H7 (cell line): ENCODE data around the gene TAF11L3. TPM values are rescaled to one million over a fixed set of nuclear protein-coding genes. Genes with fewer than 3 reads are reported as not detected.
"Not testable (repeated sequence)": the region's sequence is repeated elsewhere in the genome, so short reads cannot be mapped to it uniquely, and the experiment has no call there.

Experiments
- DNase-seq: peaks from one replicate; pipeline ENCODE4 v3.0.0; 2012
- H3K27me3 ChIP-seq: 2 replicates; pipeline ENCODE4 v1.6.0; 2011; ENCODE audit warnings: mild to moderate bottlenecking, low read length; ENCODE audit not compliant: control insufficient read depth, insufficient read depth
- H3K36me3 ChIP-seq: replicated peaks from 2 replicates; pipeline ENCODE4 v1.5.1; 2011; ENCODE audit warnings: low read length; ENCODE audit not compliant: control insufficient read depth, insufficient read depth
- H3K4me3 ChIP-seq: 2 replicates; pipeline ENCODE4 v1.5.1; 2011; ENCODE audit warnings: low read depth, mild to moderate bottlenecking, control low read depth, low read length, moderate library complexity; ENCODE audit not compliant: insufficient read depth
- total RNA-seq: library from RNA; depleted of rRNA; stranded (reverse); fragments of >200 nt; shearing (Covaris generic); gene quantifications from 2 replicates; pipeline ENCODE4 v1.2.3, GENCODE V29; 2014; rRNA removed

TAF11L3 gene
- total RNA-seq, result not detected in 2 replicates

DNA sequence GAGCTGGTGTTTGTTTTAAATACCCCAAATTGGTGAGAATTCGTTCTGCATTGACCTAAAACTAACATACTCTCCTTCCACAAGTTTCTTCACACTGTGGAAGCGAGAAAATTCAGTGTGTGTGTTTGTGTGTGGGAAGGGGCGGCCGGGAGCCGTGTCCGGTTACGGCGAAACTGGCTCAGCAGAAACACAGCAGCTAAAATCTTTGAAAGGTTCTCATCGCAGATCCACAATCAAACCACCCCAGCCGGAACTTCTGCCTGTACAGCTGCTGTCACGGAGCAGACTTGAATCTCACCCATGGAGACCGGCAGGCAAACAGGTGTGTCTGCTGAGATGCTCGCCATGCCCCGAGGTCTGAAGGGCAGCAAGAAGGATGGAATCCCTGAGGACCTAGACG is at the start of gene TAF11L3:
Gene TAF11L3 (plus strand): TSS at position 301 of the 400 bp plus-strand sequence.
- not testable (repeated sequence) for H3K27me3 ChIP-seq, H3K36me3 ChIP-seq, H3K4me3 ChIP-seq, DNase-seq

DNA sequence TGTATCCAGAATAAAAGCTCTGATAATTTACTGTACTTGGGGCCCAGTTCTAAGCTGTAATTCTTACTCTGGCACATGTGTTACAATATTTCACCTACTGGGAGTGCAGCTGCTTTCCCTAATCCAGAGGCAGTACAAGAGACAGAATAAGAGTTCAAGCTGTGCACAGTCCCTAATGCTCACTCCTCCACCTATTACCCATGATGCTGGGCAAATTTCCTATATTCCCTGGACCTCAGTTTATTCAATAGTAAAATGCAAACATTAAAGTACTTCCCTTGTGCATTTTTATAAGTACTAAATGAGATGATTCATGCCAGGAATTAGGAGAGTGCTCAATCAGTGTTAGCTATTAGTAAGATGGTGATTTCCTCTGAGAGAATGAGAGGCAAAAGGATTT is 48.1 kb upstream of the TAF11L3 start:
- H3K4me3 ChIP-seq, result no peak overlapping the region
- DNase-seq, result no peak
- no peaks in the 10 kb centered on the region for H3K27me3 ChIP-seq
- no peaks in the 10 kb centered on the region for H3K36me3 ChIP-seq

DNA sequence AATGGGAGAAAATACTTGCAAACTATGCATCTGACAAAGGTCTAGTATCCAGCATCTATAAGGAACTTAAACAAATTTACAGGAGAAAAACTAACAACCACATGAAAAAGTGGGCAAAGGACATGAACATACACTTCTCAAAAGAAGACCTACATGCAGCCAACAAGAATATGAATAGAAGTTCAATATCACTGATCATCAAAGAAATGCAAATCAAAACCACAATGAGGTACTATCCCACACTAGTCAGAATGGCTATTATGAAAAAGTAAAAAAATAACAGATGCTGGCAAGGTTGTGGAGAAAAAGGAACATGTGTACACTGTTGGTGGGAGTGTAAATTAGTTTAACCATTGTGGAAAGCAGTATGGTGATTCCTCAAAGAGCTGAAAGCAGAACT is 43.1 kb upstream of the TAF11L3 start:
- H3K36me3 ChIP-seq, H3K27me3 ChIP-seq, DNase-seq, H3K4me3 ChIP-seq: not testable (repeated sequence)

- Histone ChIP-seq H3K36me3 (no peaks in the 10 kb centered on the region), H3K27me3 (no peaks in the 10 kb centered on the region), H3K4me3 (no peak overlapping the region)
- DNase-seq, result no peak
Measured at GRCh38 chr5:17477043-17477442, 41.1 kb upstream of the TAF11L3 start.

DNA sequence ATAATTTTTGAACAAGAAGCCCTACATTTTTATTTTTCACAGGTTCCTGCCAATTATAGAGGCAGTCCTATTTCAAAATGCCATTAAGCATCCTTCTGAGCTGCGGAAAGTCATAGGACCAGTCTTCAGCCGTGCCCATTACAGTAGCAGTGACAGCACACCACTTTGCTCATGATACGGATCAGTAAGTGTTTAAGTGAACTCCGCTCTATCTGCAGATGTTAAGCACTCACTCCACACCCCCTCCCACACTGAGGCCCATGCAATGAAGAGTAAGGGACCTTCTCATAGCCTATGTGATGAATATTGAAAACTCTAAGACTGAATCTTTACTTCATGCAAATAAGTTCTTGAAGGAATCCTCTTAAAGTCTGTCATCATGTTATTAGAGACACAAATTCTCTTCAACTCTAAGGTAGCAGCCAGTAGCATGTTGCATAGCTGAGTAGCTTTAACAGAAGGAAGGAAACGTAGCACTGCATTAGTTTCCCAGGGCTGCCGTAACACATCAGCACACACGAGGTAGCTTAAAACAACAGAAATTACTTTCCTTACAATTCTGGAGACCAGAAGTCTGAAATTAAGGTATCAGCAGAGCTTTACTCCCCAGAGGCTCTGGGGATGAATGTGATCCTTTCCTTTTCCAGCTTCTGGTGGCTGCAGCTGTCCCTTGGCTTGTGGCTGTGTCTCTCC is 40.4 kb upstream of the TAF11L3 start:
- Histone ChIP-seq H3K36me3 (no peaks in the 10 kb centered on the region), H3K4me3 (no peak overlapping the region), H3K27me3 (no peaks in the 10 kb centered on the region)
- DNase-seq, result no peak

- no peaks in the 10 kb centered on the region for H3K27me3 ChIP-seq
- DNase-seq, result no peak
- H3K36me3 ChIP-seq, result no peaks in the 10 kb centered on the region
- no peak overlapping the region for H3K4me3 ChIP-seq
Measured at GRCh38 chr5:17481378-17481777, 36.8 kb upstream of the TAF11L3 start.

GRCh38 chr5:17482790-17483189 is 35.4 kb upstream of the TAF11L3 start:
- DNase-seq, result no peak
- H3K36me3 ChIP-seq, result no peaks in the 10 kb centered on the region
- no peak overlapping the region for H3K4me3 ChIP-seq
- H3K27me3 ChIP-seq, result no peaks in the 10 kb centered on the region

GRCh38 chr5:17486464-17487173 is 31.5 kb upstream of the TAF11L3 start:
- not testable (repeated sequence) for H3K36me3 ChIP-seq, H3K4me3 ChIP-seq, DNase-seq, H3K27me3 ChIP-seq

DNA sequence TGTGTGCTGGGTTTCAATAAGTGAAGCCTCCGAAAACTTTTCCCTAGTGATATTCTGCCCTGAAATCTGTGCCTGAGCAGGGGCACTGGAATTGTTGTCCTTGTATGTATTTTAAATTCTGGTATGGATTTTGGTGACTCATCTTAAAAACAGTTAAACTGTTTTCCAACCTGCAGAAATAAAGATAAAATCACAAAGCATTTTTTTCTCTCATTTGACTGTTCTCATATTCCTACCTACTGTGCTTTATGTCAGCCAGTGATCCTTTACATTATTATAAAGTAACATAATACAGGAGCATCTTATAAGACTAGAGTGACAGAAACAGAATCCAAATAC is 31.0 kb upstream of the TAF11L3 start:
- no peaks in the 10 kb centered on the region for H3K36me3 ChIP-seq
- no peak overlapping the region for H3K4me3 ChIP-seq
- H3K27me3 ChIP-seq, result no peaks in the 10 kb centered on the region; the same call in 1 of the 2 replicates
- DNase-seq, result no peak

- not testable (repeated sequence) for H3K36me3 ChIP-seq, H3K27me3 ChIP-seq, DNase-seq, H3K4me3 ChIP-seq
Measured at GRCh38 chr5:17491257-17491656, 26.9 kb upstream of the TAF11L3 start.

GRCh38 chr5:17492770-17493169 is 25.4 kb upstream of the TAF11L3 start:
- H3K27me3 ChIP-seq, result no peaks in the 10 kb centered on the region; the same call in 1 of the 2 replicates
- no peak for DNase-seq
- no peak overlapping the region for H3K4me3 ChIP-seq
- no peaks in the 10 kb centered on the region for H3K36me3 ChIP-seq

DNA sequence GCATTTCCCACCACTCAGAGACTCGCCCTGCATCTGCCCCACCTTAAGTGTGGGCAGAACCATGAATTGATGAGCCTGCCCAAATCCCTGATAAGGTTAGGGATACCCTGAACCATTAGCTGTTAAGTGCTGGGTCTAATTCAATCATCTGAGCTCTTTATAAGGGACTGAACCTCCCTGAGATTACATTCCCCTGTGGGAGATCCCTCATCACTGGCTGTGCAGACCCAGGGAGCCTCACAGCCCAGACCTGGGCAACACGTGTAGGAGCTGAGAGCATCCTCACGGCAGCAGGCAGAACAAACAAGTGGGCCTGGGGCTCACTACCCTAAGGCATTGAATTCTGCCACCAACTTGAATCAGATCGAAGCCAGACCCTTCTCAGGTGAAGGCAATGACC is 20.7 kb upstream of the TAF11L3 start:
- no peaks in the 10 kb centered on the region for H3K36me3 ChIP-seq
- H3K4me3 ChIP-seq, result no peak overlapping the region
- no peaks in the 10 kb centered on the region for H3K27me3 ChIP-seq
- no peak for DNase-seq

- H3K27me3 ChIP-seq, DNase-seq, H3K36me3 ChIP-seq, H3K4me3 ChIP-seq: not testable (repeated sequence)
Measured at GRCh38 chr5:17497931-17498330, 20.2 kb upstream of the TAF11L3 start, which contains the start of gene TAF11L2. TAF11L2 (plus strand) TSS chr5:17498231.

- no peak overlapping the region for H3K4me3 ChIP-seq
- no peaks in the 10 kb centered on the region for H3K36me3 ChIP-seq
- no peak for DNase-seq
- H3K27me3 ChIP-seq, result no peaks in the 10 kb centered on the region
Measured at GRCh38 chr5:17511775-17512325, 6.3 kb upstream of the TAF11L3 start.

GRCh38 chr5:17517526-17517925 is 641 bp upstream of the TAF11L3 start:
- not testable (repeated sequence) for H3K27me3 ChIP-seq, H3K4me3 ChIP-seq, DNase-seq, H3K36me3 ChIP-seq
